CD4-positive, alpha-beta T cell treated with Interleukin-17A for 1 hour (primary cell): ENCODE measurements around the gene PRPF6.
"Not testable (repeated sequence)": the region's sequence is repeated elsewhere in the genome, so short reads cannot be mapped to it uniquely, and the experiment has no call there.

ENCODE experiments used
- DNase-seq: peaks from one replicate; pipeline ENCODE4 v3.0.0-alpha.2; 2020

The PRPF6 gene

DNA sequence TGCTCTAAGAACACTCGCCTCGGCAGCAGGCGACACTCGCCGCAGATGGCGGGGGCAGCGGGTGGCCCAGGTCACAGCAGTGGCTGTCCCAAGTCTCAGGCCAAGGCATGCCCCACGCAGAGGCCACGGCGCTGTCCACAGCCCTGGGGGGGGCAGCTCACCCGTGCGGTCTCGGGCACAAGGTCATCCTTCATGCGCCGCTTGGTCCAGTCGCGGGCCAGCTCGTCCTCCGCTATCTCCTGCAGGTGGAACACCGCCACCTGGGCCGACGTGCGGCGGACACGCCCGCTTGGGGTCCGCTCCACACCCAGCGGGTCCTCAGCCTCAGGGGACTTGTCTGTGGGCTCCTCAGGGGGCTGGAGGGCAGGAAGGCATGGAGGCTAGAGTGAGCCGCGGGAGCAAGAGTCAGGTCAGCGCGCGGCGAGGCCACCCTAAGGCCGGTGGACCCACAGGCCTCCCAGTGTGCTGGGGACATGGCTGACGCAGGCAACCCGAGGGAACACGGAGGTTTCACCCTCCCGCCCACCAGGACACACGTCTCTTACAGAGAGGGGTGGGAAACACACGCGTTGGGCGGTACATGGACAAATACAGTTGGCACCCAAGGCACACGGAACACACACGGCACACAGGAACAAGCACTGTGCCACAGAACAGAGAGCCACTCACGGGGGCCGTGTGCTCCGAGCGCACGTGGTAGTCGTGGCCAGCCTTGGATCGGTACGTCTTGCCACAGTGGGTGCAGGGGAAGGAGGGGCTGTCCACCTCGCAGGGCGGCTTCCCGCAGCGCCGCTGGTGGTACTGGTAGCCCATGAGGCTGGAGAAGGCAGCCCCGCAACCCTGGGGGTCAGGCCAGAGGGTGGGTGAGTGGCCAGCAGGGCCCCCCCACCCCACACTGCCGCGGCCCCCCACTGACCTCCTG is 18.2 kb upstream of the PRPF6 start:
- no peak for DNase-seq

DNA sequence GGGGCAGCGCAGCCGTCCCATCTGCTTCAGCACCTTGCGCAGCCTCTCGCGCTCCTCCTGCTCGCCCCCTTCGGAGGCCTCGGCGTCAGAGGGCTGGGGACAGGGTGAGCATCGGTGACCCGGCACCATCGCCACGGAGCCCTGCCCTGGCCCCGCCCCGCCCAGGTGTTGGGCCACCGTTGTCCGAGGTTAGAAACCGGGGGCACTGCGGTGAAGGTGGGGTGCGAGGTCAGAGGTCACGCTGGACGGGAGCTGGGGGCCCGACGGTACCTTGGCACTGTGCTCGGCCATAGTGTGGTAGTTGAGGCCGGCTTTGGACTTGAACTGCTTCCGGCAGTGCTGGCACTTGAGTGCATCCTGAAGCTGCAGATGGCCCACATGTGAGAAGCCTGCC is 17.6 kb upstream of the PRPF6 start:
- DNase-seq = no peak

DNA sequence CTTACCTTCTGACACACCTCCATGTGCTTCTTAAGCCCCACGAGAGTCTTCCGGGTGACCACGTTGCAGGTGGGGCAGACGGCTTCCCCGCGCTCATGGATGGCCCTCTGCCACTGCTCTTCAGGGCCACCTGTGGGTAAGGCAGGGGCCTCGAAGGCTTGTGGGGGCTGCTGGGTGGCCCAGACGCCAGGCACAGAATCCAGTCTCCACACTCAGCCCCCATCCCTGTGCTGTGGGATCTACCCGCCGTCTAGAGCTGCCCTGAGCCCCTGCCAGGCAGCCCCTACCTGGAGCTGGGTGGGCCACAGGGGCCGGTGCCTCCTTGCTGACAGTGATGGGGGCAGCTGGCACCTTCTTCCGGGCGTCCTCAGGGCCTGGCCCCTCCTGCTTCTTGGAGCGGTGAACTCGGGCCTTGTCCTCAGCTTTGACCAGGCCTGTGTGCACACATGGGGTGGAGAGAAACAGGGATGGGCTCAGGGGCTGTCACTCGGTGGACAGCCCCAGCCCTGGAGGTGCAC is 17.1 kb upstream of the PRPF6 start:
- no peak for DNase-seq

DNA sequence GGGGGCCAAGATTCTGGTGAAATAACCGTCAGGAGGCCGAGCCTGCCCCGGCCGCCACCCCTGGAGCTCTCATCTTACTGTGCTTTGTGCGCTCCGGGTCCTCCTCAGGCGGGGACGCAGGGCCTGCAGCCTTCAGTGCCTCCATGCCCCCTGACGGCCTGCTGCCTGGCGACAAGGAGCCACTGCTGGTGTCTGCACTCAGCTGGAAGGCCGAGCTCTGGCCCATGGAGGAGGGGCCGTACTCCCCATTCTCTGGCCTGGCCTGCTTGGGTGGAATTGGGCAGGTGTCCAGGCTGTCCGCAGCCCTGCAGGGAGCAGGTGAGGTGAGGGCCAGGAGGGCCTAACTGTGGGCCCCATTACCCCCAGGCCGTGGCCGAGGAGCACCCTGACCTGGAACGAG is 16.5 kb upstream of the PRPF6 start:
- DNase-seq = no peak

DNA sequence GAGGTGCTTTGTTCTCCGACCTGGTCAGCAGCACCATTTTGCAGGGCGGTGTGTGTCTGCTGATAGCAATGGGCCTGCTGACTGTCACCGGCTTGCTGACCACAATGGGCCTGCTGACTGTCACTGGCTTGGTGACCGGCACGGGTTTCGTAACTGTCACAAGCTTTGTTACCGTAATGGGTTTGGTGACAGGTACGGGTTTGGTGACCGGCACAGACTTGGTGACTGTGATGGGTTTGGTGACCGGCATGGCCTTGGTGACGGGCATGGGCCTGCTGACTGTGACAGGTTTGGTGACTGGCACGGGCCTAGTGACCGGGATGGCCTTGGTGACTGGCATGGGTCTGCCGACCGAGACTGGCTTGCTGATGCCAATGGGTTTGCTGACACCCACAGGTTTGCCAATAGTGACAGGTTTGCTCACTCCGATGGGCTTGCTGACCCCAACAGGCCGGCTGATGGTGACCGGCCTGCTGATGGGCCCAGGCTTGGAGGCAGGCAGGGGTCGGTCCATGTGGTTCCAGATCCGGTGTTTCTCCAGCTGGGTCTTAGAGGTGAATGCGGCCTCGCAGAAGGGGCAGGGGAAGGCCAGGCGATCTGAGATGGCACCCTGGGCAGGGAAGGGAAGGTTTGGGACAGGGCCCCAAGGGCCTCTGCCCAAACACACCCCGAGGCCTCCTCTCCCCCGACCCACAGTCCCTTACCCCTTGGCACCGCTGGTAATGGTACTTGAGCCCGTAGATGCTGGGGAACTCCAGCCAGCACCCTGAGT is 14.6 kb upstream of the PRPF6 start:
- no peak for DNase-seq

DNA sequence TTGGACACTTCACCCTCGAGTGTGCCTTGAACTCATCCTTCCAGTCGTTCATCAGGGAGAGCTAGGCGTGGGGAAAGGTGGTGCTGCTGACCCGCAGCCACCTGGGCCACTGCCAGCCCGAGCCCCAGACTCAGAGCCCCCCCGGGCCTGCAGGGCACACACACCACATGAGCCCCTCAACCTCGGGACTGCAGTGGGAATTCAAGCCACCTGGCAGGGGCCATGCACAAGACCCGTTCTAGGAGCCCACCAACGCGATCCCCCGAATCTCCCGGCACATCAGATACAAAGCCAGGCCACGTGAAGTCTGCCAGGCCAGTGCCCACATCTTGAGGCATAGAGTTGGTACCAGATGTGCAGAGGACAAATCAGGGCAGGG is 14.0 kb upstream of the PRPF6 start:
- DNase-seq = no peak

DNA sequence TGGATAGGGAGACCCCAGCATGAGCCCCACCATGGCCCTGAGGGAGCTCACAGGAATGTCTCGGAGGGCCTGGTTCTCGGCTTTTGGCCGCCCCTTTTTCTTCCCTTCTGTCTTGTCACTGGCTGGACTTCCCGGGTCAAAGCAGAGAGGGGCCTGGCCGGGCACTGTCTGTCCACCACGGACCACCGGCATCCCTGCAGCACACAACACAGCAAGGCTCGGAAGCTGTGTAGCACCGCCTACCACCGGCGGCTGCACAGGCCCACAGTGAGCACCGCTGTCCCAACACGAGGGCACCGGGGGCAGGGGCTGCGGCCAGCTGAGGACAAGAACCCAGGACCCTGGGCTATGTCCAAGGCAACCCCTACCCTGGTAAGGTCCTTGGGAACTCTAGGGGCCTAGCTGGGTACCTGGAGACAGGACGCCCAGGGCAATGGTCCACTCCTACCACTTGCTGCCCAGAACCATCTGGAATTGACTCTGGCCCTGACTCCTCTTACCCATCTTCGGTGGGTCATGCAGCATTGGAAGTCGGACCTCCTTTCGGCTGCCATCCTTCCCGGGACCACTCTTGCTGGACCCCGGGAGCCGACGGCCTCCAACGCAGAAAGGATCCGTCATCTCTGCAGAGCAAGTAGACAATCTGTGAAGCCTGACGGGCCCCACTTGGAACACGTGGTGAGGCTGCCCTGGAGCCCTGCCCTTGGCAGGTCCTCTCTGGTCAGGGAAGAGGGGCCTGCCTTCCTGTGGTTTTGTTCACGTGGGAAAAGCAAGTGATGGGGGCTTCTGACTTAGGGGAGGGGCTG is 13.4 kb upstream of the PRPF6 start:
- DNase-seq = no peak

DNA sequence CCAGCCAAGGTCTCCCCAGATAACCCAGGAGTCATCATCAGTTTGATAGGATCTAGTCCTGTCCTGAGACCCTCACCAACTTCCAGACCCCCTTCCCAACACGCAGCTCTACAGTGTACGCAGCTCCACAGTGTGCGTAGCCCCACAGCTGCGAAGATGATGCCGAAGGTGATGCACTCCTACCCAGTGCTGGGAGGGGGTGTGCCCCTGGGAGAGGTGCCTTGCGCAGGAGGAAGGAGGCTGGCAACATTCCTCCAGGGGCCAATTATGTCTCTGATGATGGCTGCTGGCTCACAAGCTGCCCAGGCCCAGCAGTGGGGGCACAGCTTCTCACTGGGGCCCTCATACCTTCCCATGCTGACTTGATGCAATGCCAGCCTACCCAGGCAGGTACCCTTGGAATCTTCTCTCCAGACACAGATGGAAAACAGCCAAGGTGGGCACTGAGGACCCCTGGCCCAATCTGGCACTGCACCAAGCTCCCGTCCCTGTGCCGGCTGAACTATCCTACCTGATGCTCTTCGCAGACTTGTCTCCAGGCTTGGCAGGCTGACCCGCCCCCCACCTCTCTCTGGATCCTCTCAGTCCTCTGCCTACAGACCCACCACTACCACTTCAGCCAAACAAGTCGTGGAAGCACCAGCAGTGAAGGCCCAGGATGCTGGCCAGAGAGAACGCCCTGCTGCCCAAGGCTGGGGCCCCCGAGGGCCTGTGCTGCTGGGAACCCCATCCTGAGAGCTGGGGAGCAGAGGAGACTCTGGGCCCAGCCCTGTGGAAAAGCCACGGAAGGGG is 12.6 kb upstream of the PRPF6 start:
- DNase-seq = no peak

DNA sequence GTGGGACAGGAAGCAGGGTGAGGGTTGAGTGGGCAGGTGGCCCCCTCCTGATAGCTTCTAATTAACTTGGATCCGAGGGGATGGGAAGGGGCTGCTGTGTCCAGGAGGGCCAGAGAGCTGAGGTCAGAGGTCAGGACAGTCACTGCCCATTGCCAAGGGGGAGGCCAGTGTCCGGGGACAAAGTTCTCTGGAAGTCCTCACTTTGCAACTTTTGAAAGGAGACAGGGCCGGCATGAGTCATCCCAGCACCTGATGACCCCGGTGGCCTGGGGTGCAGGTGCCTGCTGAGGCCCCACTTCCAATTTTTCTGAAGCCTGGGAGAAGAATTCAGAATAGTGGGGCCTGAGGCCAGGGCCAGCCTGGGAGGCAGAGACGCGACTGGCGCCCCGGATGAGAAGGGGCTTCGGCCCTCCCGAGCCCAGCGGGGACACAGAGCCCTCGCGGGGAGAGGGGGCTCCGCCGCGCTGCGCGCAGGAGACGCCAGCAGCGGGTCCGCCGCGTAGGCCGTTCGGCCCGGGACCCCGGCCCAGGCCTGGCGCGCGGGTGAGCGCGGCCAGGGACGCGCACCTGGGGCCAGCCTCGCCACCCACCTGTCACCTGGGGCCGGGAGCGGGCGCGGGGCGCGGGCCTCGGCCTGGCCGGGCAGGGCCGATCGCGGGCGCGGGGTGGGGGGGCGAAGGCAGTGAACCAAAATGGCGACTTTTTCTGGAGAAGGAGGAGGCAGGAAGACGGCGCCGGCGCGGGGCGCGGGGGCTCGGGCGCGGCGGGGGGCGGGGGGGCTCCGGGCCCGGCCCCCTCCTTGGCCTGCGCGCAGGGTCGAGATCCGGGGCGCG is 11.8 kb upstream of the PRPF6 start:
- DNase-seq = peak; percentile 44

DNA sequence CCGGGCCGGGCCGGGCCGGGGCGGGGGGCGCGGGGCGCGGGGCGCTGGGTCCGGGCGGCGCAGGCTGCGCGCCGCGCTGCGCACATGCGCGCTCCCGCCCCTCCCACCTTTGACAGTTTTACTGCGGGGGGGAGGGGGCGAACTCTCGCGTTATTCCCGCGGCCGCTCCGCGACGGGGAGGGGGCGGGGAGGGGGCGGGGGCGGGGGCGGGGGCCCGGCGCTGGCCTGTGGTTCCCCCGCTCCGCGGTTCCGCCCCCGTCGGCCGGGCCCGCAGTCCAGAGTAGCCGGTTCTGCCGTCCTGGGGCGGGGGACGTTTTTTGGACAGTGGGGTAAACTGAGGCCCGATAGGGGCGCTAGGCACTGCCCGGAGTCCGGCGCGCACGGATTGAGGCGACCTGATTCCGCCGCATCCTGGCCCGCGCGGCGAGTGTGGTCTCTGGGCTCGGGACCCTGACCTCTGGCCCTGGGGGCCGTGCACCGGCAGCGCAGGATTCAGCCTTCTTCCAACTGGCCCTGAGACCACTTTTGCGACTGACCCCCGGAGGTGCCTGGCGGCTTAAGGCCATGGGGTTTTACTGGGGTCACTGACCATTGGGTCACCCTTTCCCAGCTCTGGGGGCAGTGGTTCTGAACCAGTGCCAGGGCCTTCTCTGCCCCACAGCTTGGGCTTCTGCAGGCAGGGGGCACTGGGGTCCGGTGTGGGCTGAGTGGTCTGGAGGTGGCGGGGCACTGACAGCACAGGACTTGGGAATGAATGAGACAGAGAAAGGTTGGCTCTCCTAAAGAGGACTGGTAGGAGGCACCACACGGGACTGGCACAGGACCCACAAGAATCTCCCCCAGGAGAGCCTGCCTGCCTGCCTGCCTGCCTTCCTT is 10.9 kb upstream of the PRPF6 start, which contains the start of gene ZNF512B:
Gene ZNF512B, minus strand, starts transcription at position 93 of the 876 bp plus-strand sequence. CDS start 1,980 bp downstream, outside the sequence.
- DNase-seq = peak; percentile 65

DNA sequence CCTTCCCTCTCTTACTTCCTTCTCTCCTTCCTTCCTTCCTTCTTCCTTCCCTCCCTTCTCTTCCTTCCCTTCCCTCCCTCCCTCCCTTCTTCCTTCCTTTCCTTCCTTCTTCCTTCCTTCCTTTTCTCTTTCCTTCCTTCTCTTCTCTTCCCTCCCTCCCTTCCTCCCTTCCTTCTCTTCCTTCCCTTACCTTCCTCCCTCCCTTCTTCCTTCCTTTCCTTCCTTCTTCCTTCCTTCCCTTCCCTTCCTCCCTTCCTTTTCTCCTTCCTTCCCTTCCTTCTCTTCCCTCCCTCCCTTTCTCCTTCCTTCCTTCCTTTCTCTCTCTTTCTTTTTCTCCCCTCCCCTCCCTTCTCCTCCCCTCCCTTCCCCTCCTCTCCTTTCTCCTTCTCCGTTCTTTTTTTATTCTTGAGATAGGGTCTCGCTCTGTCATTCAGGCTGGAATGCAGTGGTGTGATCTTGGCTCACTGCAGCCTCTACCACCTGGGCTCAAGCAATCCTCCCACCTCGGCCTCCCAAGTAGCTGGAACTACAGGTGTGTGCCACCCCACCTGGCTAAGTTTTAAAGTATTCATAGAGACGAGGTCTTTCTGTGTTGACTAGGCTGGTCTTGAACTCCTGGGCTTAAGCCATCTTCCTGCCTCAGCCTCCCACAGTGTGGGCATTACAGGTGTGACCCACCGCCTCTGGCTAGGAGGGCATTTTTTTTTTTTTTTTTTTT is 10.1 kb upstream of the PRPF6 start:
- DNase-seq = no peak

DNA sequence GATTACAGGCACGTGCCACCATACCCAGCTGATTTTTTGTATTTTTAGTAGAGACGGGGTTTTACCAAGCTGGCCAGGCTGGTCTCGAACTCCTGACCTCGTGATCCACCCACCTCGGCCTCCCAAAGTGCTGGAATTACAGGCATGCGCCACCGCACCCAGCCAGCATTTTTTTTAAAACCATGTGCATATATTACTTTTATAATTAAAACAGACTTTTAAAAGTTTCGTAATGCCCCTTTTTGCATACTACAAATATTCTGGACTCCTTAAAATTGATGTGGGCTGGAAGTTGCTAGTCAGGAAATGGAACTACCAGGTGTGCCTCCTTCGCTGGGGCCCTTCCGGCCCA is 9.0 kb upstream of the PRPF6 start:
- not testable (repeated sequence) for DNase-seq

DNA sequence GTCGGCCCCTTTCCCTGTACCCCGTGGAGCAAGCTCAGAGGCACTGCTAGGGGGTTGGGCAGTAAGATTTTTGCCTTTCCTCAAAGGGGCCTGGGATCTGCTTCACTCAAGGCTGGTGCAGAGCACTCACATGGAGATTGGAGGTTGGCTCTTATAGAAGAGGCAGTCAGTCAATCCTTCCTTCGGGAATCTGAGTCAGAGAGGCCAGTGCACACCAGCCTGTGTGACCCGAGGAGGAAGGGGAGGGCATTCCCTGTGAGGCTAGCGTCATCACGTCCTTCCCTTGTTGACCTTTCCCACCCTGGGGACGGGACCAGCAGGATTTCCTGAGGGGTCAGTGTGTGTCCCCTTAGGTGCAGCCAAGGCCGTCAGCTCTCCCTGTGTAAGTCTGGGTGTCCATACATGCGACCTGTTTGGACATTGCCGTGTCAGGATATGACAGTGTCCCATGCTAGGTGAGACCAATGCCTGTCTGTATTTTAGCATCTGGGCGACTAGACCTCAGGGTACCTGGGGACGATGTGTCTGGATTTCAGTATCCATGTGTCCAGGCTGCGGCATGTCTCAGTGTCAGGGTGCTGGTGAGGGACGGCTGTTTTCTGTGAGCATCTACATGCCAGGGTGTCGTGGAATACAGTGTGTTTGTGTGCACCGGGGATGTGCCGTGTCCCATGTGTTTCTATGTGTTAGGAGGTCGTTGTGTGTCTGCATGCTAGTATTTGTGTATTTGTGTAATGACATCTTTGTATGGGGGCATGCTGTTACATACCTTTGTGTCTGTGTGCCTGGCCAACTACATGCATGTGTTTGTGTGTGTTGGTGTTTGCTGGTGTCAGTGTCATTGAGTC is 8.4 kb upstream of the PRPF6 start:
- DNase-seq = no peak

DNA sequence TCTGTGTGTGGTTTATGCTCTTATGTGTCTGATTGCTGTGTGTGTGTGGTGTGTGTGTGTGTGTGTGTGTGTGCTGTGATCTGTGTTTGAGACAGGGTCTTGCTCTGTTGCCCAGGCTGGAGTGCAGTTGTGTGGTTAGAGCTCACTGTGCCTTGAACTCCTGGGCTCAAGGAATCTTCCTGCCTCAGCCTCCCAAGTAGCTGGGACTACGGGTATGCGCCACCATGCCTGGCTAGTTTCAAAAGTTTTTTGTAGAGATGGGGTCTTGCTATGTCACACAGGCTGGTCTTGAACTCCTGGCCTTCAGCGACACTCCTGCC is 7.8 kb upstream of the PRPF6 start:
- DNase-seq = no peak

DNA sequence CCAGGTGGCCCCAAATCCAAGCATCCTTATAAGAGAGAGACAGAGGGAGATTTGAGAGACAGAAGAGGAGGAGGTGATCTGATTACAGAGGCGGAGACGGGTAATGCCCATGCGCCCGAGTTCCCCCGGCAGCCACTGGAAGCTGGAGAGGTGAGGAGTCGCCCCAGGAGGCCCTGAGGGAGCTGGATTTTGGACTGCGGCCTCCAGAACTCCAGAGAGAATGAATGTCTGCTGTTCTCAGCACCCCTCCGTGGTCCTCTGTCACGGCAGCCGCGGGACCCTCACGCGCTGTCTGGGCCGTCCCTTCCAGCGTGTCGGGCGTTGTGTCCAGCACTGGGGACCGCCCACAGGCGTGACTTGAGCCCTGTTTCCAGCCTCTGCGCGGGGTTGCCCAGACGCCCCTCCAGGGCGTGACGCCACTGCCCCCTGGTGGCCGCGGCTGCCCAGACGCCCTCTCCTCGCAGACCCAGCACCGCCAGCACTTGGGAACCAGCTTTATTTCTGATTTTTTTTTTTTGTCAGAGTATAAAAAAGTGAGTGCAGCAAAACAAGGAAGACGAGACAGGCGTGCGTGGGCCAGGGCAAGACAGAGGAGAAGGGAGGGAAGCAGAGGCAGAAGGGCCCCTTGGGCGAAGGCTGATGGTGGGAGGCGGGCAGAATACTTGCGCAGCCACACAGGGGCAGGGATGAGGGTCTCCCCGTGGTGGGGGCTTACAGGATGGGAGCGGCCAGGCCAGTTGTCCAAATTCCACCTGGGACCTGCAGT is 7.1 kb upstream of the PRPF6 start:
- peak; percentile 77 for DNase-seq

DNA sequence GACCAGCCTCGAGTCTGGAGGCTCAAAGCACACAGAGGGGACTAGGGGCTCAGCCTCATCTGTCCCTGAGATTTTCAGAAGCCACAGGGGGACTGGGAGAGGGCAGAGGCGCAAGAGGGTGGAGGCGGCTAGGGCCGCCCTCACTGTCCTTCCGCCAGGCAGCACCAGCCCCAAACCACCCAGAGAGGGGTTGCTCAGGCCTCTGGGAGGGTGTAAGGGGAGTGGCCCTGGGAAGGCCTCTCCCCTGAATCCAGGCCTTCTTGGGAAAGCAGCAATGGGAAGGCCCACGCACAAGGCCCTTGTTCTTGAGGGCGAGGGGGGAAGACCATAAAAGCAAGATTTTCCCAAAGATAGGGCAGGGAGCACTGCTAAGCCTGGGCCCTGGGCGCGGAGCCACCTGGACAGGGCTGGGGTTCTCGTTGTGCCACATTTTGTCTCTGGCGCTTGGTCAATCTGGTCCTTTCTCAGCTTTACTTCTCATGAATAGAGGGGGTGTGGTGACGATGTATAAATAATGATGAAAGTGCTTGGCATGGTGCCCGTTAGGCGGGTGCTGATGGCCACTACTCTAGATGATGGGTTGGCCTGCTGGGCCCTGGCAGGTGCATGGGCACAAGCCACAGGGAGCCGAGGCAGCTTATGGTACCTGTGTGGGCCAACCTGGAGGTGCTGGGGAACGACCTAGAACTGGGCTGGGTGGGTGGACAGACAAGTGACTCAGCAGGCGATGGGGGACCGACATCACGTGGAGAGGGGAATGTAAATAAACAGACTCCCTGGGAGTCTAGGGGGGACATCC is 6.3 kb upstream of the PRPF6 start:
- DNase-seq = no peak

DNA sequence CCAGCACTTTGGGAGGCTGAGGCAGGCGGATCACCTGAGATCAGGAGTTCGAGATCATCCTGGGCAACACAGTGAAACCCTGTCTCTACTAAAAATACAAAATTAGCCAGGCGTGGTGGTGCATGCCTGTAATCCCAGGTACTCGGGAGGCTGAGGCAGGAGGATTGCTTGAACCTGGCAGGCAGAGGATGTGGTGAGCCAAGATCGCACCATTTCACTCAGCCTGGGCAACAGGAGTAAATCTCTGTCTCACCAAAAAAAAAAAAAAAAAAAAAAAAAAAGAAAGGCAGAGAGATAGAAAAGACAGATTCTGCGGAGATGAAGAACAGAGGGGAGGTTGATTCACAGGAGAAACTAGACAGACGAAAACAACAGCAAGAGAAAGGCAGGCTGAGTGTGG is 4.4 kb upstream of the PRPF6 start:
- not testable (repeated sequence) for DNase-seq
